Activated naive CD4-positive, alpha-beta T cell treated with anti-CD3 and anti-CD28 coated beads, Interleukin-2, amount 50 U/mL, for 16 hours (primary cell): ENCODE data around the gene ATP7B.
"Not testable (repeated sequence)": the region's sequence is repeated elsewhere in the genome, so short reads cannot be mapped to it uniquely, and the experiment has no call there.

Experiments used
- DNase-seq: peaks from one replicate; pipeline ENCODE4 v3.0.0-alpha.2; 2020

The ATP7B gene

DNA sequence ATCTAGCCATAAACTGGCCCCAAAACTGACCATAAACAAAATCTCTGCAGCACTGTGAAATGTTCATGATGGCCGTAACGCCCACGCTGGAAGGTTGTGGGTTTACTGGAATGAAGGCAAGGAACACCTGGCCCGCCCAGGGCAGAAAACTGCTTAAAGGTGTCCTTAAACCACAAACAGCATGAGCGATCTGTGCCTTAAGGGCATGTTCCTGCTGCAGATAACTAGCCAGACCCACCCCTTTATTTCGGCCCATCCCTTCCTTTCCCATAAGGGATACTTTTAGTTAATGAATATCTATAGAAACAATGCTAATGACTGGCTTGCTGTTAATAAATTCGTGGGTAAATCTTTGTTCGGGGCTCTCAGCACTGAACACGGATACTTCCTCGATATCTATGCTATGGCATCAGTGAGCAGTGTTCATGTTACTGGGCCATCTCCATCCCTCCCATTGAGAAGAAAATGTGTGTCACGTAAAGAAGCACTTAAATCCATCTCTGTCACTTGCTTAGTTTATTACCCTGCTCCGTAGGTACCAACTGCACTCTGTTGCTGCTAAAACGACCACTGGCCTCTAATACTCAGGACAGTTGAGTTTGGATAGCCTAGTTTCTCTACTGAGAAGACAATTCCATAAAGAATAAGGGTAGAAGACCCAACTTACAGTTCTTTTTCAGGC lies 5.3 kb downstream of the ATP7B start:
- DNase-seq = no peak

DNA sequence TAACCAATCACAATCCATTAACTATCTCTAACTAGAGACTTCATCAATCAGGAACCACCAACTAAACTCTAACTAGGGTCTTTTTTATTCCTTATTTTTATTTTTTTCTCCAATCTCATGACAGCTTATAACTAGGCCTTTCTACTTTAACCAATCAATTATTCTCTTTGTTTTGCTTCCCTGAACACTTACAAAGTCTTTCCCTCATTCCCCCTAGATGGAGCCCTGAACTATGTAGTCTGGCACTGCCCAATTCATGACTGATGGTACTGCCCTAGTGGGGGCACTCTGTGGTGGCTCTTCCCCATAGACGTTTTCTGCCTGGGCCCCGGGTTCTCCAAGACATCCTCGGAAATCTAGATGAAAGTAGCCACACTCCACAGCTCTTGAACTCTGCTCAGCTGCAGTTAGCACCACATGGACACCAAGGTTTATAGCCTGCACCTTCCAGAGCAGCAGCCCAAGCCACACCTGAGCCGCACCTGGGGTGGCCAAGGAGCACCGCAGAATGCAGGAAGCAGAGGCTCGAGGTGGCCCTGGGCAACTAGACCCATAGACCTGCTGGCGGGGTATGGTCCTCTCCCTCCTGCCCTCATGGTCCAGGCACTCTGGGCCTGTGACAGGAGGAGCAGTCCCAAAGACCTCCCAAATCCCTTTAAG lies 6.6 kb downstream of the ATP7B start:
- no peak for DNase-seq

DNA sequence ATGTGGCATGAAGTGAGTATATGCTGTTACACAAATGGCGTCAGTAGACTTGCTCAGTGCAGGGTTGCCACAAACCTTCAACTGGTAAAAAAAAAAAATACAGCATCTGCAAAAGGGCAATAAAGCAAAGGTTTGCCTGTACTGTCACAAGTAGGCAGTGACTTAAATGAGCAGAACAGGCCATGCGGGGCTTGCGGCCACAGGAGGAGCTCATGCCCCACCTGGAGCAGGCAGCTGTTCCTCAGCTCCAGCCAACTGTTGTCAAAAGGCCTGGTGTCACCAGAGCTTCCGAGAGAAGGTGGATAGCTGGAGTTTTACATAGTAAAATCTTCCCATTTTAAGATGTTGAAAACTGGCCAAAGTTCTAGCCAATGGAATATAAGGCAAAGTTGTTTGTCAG lies 7.7 kb downstream of the ATP7B start:
- DNase-seq = no peak

DNA sequence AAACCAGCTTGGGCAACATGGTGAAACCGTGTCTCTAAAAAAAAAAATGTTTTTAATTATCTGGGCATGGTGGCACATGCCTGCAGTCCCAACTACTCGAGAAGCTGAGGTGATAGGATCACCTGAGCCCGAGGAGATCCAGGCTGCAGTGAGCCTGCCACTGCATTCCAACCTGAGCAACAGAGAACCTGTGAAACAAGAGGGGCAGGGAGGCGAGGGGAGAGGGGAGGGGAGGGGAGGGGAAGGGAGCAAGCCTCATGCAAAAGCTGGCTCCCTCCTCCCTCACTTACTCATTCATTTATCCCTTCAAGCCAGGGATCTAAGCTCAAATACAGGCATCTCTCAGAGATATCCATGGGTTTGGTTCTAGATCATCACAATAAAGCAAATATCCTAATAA lies 8.9 kb downstream of the ATP7B start:
- no peak for DNase-seq

DNA sequence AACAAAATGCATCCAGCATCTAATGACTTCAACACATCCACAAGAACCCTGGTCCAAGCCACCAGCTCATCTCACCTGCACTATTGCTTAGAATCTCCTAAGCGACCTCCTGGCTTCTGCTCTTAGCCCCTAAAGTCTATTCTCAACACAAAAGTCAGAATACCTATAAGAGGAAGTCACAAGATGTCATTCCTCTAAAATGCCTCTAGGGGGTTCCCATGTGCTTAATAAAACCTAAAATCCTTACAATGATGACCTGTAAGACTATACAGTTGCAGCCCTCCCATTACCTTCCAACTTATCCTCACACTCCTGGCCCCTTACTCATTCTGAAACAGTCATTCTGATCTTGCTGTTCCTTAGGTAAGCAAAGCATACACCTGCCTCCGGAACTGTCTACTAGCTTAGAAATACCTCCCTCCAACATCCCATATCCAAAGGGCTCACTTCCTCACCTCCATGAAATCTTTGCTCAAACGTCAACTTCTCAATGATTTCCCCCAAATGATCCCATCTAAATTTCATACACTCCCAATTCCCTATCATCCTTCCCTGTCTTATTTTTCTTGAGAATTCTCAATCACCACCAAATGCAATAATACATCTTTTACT lies 10.0 kb downstream of the ATP7B start:
- DNase-seq = no peak

DNA sequence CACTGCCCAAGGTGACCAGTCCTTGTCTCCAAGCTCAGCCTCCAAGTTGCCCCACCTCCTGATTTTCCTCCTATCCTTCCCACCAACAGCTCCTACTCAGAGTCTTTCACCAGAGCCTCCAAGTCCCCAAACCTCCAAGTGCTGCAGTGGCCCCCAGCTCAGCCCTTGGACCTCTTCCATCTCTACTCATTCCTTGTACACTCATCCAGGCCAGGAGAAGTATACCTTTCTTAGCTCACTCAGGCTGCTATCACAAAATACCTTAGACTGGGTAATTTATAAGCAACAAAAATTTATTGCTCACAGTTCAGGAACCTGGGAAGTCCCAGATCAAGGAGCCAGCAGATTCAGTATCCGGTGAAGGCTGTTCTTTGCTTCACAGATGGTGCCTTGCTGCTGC lies 11.3 kb downstream of the ATP7B start:
- no peak for DNase-seq

DNA sequence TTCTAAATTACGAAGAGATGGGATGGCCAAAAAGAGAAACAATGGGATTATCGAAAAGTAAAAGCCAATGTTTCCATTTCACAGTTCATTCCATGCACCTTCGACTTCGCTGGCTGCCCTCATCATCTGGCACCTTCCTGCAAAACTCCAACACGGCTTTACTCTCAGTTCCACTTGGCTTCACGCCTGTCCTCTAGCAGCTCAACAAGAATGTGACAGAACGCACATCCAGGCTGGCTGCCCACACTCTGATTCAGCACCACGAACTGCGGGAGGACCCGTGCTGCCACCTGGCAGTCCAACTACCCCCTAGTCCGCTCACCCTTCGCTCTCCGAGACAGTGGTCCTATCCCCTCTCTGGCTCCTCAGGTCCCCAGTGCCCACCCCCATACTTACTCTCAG lies 11.7 kb downstream of the ATP7B start:
- no peak for DNase-seq

DNA sequence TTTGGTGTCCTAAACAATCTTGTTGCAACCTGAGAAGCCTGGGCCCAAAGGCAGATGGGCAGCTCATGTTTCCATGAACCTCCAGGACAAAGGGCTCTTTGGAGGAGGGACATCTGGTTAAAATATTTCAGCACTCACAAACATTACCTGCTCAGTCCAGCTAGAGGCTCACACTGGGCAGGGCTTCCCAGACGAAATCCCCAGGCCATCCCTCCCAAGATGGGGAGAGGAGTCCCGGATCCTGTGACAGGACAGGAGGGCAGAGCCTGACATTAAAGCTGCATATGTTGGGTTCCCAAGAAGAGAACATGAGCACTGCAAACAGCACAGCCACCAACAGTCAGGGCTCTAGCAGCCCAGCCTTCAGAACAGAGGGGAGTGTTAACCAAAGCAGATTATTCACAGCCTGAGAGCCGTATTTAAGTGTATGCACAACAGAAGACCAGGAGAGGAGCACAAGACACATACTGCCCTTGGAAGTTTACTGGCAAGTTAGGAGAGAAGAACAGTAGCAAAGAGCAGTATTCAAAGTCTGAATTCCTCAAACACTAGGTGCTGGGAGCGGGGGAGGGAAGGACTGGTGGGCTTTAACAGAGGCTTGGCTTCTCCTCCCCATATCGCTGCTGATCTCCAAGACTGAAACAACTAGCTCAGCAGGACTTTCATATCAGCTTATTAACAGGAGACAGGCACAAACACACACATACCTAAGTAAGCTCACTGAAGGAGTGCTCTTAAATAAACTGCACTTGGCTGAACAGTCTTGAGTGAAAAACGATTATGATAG lies 12.3 kb downstream of the ATP7B start:
- DNase-seq = no peak

DNA sequence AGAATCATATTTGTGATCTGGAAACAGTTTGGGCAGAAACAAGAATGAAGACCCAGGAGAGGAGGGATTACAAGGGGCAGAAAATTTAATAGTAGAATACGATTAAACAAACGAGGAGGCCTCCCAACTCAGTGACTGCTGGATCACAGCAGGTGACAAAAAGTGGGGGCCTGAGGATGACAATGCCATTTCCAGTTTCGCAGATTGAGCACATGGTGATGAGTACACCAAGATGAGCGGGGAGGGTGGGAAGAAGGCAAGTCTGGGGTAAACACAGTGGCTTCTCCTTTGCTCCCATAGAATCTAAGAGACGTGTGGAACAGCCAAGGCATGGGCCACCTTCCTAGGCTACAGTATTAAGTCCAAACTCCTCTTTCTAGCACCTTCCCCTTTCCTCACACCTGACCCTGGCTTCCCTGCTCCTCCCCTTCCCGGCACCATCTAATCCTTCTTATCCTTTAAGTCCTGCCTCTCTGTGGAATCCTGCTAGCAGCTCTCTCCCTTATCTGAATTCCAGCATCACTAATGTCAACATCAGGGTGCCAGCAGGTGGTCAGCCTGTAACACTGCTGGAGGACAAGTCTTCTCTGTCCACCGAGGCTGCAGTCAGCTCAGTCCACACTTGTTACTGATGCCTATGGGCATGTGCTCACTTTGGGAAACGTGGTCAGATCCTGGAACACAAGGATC lies 13.5 kb downstream of the ATP7B start:
- no peak for DNase-seq

DNA sequence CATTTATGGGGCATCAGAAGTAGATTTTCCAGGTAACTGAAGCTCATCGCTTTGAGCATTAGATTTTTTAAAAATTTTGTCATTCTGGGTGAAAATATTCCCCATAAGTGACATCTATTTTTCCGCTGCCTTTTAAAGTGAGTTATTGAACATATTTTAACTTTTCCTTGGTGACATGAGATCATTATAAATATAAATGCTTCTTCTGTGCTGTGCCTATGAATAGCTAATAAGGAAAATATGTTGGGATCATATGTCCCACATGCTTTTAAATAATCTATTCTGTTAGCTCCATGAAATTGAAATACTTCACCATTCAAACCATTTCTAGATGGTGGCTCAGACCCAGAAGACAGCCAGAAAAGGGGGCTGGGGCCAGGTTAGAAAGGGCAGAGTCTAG lies 14.1 kb downstream of the ATP7B start:
- no peak for DNase-seq

DNA sequence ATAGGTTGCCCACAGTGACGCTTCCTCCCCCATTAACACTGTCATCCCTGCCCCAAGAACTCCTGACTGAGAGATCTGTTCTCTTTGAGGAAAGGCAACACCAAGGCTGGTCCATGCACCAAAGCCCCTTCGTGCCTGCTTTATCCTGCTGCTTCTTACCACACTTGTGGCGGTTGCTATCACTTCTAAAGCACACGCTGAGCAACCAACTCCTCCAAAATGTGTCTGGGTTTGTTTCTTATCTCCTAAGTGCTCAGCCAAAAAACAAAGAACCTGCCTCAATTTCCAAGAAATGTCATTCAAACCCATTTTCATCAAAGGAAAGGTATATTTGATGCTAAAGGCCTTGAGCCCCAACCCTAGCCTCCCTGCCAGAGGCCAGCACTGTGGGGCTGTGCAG lies 14.6 kb downstream of the ATP7B start:
- no peak for DNase-seq

DNA sequence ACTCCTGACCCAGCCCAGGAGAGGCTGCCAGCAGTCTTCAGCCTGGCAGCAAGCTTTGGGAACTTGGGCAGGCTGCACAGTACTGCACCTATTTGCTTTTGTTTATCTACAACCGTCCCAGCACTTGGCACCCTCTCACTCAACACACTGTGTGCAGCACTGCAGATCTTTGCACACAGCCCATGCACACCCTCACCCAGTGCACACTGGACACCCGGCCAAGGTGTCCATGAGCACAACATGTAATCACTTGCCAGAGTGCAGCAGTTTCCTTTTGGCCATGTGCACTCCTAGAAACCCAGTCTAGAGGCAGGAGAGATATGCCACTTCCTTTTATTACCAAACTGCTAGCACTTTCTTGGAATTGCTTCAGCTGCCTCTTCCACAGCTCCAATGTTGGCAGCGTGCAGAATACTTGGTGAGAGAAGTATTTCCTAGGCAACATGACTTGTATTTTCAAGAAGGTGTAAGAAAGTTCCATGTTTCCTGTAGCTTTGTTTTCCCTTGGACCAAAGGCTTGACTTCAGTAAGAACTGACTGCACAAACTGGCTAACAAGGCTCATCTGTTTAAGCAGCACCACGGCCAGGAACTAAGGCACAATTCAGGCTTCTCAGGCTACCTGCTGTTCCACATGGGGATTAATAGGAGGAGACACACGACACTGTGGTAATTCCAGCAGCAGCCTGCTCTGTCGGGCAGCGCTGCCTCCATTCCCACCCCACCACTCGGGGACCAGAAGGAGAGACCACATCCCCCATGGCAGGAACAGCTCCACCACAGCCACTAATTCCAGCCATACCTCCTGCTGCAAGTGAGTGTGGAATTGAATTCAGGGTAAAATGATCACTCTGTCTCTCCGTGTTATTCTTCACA lies 15.3 kb downstream of the ATP7B start:
- no peak for DNase-seq

DNA sequence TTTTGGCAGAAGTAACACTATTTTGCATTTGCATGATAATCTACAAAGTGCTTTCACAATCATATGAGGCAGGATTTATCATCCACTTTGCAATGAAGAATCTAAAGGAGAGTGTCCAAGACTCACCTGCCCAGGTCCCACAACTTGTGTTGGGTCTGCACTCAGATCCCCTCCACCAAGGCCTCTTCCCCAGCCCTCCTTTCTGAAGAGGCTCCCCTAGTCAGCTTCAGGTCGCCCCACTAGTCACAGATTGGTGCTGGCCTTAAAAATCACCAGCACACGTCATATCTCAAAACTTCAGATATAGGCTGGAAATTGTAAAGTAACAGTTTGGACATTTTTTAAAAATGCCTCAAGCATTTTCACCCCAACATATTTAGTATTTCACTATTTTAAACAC lies 17.5 kb downstream of the ATP7B start:
- no peak for DNase-seq

DNA sequence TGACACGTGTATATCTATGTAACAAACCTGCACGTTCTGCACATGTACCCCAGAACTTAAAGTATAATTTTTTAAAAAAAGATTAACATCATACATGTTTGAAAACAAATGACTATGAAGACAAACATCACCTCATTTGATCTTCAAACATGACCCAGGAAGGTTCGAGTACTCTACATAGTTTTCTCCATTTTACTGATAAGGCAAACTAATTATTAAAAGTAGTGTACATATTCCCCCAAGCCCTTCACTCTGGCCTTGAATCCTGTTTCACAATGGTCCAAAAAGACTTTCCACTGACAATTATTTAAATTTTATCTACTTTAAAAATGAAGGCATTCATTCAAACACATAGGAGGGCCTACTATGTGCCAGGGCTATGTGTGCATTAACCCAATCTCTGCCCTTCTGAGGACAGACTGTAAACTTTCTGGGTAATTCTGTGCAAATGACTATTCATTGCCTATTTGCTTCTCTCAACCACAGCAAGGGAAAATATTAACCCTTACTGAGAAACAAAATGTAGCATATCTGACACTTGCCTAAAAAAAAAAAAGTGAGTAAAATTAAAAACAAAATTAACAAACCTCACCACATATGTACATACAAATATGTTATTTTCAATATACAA lies 22.1 kb downstream of the ATP7B start:
- DNase-seq = no peak

DNA sequence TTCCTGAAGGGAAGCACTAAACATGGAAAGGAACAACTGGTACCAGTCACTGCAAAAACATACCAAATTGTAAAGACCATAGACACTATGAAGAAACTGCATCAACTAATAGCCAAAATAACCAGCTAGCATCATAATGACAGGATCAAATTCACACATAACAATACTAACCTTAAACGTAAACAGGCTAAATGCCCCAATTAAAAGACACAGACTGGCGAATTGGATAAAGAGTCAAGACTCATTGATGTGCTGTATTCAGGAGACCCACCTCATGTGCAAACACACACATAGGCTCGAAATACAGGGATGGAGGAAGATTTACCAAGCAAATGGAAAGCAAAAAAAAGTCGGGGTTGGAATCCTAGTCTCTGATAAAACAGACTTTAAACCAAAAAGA lies 26.3 kb downstream of the ATP7B start:
- not testable (repeated sequence) for DNase-seq

DNA sequence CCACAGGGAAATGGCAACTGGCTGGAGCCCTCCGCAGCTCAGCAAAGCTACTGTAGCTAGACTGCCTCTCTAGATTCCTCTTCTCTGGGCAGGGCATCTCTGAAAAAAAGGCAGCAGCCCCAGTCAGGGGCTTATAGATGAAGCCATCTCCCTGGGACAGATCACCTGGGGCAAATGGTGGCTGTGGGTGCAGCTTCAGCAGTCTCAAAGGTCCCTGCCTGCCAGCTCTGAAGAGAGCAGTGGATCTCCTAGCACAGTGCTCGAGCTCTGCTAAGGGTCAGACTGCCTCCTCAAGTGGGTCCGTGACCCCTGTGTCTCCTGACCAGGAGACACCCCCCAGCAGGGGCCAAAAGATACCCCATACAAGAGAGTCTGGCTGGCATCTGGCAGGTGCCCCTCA lies 28.0 kb downstream of the ATP7B start:
- DNase-seq = not testable (repeated sequence)

DNA sequence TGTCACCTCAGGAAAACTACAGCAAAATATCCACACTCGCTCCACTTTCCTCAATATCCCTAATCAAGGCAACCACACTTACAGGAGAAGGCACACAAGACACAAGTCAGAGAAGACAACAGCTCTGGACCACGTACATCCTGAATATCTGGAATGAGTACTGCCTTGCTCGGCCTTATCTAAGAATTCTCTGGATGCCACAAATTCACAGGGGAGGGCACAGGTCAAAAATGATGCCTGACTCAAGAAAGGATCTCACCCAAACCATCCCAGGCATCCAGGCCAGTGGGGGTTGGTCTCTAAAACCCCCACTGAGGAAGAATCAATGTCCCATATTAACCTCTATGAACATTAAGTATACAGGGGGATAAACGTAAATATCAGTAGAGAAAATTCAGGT lies 29.9 kb downstream of the ATP7B start:
- DNase-seq = no peak

DNA sequence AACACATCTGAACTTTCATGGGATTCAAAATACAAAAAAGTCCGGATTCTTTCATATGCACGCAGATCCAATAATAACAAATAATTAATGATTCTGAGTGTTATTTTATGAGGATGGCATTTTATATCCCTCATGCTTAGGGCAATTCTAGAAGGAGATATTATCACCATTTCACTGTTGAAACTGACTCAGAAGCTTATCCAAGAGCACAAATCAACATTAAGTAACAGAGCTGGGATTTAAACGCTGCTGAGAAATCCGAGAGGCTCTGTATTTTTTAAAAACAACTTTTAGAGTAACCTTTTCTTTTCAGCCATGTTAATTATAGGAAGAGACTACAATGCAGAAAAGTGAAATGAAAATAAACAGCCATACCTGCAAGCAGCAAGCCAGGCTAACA lies 30.3 kb downstream of the ATP7B start:
- no peak for DNase-seq

DNA sequence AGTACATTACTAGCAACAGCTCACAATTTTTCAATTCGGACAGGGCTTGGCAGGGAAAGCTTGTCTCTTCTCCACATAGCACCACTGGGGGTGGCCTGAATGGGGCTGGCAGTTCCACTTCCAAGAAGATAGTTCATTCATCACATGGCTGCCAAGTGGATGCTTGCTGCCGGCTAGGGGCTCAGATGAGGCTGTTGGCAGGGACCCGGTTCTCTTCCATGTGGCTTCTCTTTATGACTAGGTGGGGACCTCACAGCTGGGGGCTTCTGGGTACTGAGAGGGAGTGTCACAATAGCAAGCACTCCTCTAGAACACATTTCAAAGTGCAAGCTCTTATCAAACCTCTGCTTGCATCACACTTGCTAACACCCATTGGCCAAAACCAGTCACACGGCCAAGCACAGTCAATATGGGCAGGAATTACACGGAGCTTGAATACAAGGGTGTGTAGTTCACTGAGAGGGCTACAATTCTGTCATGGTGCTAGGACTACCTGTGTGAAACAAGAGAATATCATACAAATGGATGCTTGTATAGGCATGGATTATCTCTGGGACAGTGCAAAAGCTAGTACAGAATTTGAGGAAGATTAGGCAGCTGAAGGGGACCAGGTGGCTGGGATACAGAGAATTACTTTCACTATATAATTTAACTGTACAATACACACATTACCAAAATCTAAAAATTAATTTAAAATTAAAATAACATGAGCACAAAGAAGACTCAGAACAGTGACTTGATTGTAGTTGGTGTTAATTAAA lies 32.3 kb downstream of the ATP7B start:
- DNase-seq = no peak

DNA sequence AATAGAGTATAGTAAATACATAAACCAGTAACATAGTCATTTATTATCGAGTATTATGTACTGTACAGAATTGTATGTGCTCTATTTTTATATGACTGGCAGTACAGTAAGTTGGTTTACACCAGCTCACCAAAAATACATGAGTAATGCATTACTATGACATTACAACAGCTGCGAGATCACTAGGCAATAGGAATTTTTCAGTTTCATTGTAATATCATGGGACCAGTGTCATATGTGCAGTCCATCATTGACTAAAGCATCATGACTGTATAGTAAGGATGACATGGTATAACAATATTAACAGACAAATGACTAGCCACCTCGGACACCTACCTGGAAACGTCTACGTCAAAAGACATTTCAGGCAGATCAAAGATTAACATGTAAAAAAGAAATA lies 33.6 kb downstream of the ATP7B start:
- DNase-seq = no peak

DNA sequence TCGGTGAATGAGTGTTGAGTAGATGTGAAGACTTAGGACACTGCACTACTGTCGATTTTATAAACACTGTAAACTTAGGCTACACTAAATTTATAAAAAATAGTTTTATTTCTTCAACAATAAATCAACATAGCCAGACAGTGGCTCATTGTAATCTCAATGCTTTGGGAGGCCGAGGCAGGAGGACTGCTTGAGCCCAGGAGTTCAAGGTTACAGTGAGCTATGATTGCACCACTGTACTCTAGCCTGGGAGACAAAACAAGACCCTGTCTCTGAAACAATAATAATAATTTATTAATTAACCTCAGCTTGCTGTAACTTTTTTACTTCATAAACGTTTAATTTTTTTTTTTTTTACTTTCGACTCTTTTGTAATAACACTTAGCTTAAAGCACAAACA lies 34.4 kb downstream of the ATP7B start:
- DNase-seq = no peak
